ENCODE data around the gene ISOC1. TPM values are rescaled to one million over a fixed set of nuclear protein-coding genes. Genes with fewer than 3 reads are reported as not detected.

The ISOC1 gene
- total and polyA plus RNA-seq, 2 of the 13 experiments (the other 11 are each of a cell fraction or from before 2014, with no cell fraction given): 25.7 to 51.3 TPM

DNA sequence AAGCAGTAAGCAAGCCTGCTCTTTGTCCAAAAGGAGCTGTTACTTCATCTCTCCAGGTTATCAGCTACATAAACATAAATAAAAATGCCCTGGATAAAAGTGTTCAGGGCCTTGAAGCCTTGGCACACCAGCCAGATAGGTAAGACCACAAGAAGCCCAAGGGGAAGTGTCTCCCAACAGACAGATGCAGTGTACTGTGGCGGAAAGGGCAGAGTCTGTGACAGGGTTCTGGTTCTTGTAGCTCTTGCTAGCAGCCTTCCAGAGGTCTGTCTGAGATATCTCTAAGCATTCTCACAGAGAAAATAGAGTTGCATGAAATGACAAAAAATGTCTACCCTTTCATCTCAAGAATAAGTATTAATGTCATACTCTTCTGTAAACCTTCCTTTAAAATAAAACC is 30.1 kb downstream of the ISOC1 start (continued):
- TF ChIP-seq, protein P1, sequence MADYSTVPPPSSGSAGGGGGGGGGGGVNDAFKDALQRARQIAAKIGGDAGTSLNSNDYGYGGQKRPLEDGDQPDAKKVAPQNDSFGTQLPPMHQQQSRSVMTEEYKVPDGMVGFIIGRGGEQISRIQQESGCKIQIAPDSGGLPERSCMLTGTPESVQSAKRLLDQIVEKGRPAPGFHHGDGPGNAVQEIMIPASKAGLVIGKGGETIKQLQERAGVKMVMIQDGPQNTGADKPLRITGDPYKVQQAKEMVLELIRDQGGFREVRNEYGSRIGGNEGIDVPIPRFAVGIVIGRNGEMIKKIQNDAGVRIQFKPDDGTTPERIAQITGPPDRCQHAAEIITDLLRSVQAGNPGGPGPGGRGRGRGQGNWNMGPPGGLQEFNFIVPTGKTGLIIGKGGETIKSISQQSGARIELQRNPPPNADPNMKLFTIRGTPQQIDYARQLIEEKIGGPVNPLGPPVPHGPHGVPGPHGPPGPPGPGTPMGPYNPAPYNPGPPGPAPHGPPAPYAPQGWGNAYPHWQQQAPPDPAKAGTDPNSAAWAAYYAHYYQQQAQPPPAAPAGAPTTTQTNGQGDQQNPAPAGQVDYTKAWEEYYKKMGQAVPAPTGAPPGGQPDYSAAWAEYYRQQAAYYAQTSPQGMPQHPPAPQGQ (CRISPR knock-in tag; IDR thresholded peaks at IDR 0.05; ENCODE audit: borderline replicate concordance): no peak
- TF ChIP-seq RAD21 (CRISPR knock-in tag; IDR thresholded peaks at IDR 0.05): no peak
- TF ChIP-seq DMAP1 (CRISPR knock-in tag; IDR thresholded peaks at IDR 0.05): no peak

DNA sequence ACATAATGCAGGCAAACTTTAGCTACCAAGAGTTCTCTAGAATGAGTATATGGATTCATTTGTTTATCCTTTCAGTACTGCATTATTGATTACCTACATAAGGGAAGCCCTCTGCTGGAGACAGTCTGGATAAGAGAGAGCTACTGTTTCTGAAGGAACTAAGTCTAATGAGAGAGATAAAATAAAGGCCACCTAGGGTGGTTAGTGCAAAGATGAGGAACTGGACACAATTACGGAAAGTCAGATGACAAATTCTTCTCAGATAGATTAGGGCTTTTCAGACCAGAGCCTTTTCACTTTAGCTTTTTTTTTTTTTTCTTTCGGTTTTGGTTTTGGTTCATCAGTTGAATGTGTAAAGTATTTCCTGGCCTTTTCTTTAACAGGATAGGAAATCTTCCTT is 31.3 kb downstream of the ISOC1 start:
- H3K4me3 ChIP-seq (replicated peaks in 1 of 3; ENCODE audit: insufficient read depth in 1 of 3, low read depth in 2 of 3, low read length in 3 of 3): no peak overlapping the region
- in situ Hi-C loops (cut with HindIII; ENCODE audit: extremely low pct_ligation_motif_present, low pct_unique_long_range_greater_than_20kb): loop anchor here (5.0 kb wide), 1 partner anchor 219 kb away; no protein-coding TSS in a partner anchor
- WGBS (ENCODE audit: low lambda C conversion rate): 91% methylated on average over 2 of the region's 2 CpGs
- TF ChIP-seq, protein P2, sequence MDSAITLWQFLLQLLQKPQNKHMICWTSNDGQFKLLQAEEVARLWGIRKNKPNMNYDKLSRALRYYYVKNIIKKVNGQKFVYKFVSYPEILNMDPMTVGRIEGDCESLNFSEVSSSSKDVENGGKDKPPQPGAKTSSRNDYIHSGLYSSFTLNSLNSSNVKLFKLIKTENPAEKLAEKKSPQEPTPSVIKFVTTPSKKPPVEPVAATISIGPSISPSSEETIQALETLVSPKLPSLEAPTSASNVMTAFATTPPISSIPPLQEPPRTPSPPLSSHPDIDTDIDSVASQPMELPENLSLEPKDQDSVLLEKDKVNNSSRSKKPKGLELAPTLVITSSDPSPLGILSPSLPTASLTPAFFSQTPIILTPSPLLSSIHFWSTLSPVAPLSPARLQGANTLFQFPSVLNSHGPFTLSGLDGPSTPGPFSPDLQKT (CRISPR knock-in tag; IDR thresholded peaks at IDR 0.05; ENCODE audit: borderline replicate concordance): no peak
- no peak for TF ChIP-seq MED1 (CRISPR knock-in tag; IDR thresholded peaks at IDR 0.05)
- no peak for TF ChIP-seq PCBP2 (optimal IDR thresholded peaks at IDR 0.05; ENCODE audit: low read depth, low read length, poor library complexity, severe bottlenecking)
- TF ChIP-seq, protein P3, sequence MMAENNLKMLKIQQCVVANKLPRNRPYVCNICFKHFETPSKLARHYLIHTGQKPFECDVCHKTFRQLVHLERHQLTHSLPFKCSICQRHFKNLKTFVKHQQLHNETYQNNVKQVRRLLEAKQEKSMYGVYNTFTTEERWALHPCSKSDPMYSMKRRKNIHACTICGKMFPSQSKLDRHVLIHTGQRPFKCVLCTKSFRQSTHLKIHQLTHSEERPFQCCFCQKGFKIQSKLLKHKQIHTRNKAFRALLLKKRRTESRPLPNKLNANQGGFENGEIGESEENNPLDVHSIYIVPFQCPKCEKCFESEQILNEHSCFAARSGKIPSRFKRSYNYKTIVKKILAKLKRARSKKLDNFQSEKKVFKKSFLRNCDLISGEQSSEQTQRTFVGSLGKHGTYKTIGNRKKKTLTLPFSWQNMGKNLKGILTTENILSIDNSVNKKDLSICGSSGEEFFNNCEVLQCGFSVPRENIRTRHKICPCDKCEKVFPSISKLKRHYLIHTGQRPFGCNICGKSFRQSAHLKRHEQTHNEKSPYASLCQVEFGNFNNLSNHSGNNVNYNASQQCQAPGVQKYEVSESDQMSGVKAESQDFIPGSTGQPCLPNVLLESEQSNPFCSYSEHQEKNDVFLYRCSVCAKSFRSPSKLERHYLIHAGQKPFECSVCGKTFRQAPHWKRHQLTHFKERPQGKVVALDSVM (CRISPR knock-in tag; IDR thresholded peaks at IDR 0.05): no peak
- TF ChIP-seq CHD2 (IDR thresholded peaks at IDR 0.05; ENCODE audit: low read depth, low read length): no peak
- TF ChIP-seq NFYB (CRISPR knock-in tag; IDR thresholded peaks at IDR 0.05): no peak
- TF ChIP-seq ZNF563 (CRISPR knock-in tag; IDR thresholded peaks at IDR 0.05): no peak
- no peak for TF ChIP-seq SETDB1 (CRISPR knock-in tag; IDR thresholded peaks at IDR 0.05; ENCODE audit: borderline replicate concordance)
- no peak for TF ChIP-seq ZNF260 (CRISPR knock-in tag; IDR thresholded peaks at IDR 0.05; ENCODE audit: borderline replicate concordance, low read depth)
- TF ChIP-seq ZNF121 (CRISPR knock-in tag; IDR thresholded peaks at IDR 0.05): no peak
- TF ChIP-seq, protein P4, sequence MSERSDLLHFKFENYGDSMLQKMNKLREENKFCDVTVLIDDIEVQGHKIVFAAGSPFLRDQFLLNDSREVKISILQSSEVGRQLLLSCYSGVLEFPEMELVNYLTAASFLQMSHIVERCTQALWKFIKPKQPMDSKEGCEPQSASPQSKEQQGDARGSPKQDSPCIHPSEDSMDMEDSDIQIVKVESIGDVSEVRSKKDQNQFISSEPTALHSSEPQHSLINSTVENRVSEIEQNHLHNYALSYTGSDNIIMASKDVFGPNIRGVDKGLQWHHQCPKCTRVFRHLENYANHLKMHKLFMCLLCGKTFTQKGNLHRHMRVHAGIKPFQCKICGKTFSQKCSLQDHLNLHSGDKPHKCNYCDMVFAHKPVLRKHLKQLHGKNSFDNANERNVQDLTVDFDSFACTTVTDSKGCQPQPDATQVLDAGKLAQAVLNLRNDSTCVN (CRISPR knock-in tag; IDR thresholded peaks at IDR 0.05; ENCODE audit: borderline replicate concordance): no peak
- TF ChIP-seq PAX8 (CRISPR knock-in tag; IDR thresholded peaks at IDR 0.05; ENCODE audit: borderline replicate concordance): no peak
- TF ChIP-seq, protein P5, sequence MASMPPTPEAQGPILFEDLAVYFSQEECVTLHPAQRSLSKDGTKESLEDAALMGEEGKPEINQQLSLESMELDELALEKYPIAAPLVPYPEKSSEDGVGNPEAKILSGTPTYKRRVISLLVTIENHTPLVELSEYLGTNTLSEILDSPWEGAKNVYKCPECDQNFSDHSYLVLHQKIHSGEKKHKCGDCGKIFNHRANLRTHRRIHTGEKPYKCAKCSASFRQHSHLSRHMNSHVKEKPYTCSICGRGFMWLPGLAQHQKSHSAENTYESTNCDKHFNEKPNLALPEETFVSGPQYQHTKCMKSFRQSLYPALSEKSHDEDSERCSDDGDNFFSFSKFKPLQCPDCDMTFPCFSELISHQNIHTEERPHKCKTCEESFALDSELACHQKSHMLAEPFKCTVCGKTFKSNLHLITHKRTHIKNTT (CRISPR knock-in tag; IDR thresholded peaks at IDR 0.05): no peak

More for the DNA sequence above, 31.3 kb downstream of the ISOC1 start:
- FAIRE-seq (no peak), ATAC-seq (peak; percentile 56), DNase-seq (ENCODE audit: low spot score) (no peak)
- Histone ChIP-seq H3K36me3 (replicated peaks in 1 of 2; ENCODE audit: control insufficient read depth in 1 of 2, insufficient read depth in 2 of 2, low read length in 2 of 2) (no peaks in the 10 kb centered on the region), H3K9ac (ENCODE audit: insufficient read depth, low read depth, low read length) (no peak overlapping the region), H3K4me1 (ENCODE audit: insufficient read depth, low read length) (no peaks in the 10 kb centered on the region), H3K79me2 (ENCODE audit: insufficient read depth, low read length) (no peaks in the 10 kb centered on the region), H3K27ac (ENCODE audit: extremely low read length, insufficient read depth, low read length) (no peak overlapping the region), H3K27me3 (ENCODE audit: control insufficient read depth in 1 of 2, insufficient read depth in 2 of 2, low read length in 2 of 2) (no peaks in the 10 kb centered on the region), H2AFZ (ENCODE audit: low read length) (no peak overlapping the region), H4K20me1 (ENCODE audit: insufficient read depth, low read length) (no peaks in the 10 kb centered on the region), H3K9me3 (ENCODE audit: low read length) (no peaks in the 10 kb centered on the region), H3K4me2 (ENCODE audit: low read depth, low read length) (no peak overlapping the region)
- POLR2A ChIA-PET: interaction anchor here (1.3 kb wide), 1 partner anchor 31 kb away, joined by 5 read pairs; the partner anchor contains the start of gene ISOC1
- CTCF ChIA-PET (ENCODE audit: low intra/inter-chr PET ratio, low total read pairs): interaction anchor here (1.7 kb wide), 1 partner anchor 219 kb away, joined by 9 read pairs; no protein-coding TSS in a partner anchor
- BruUV-seq (replicated peaks): no TSS peak
- intact Hi-C loops (cut with micrococcal nuclease; ENCODE audit: unreplicated experiment): loop anchor here (1.0 kb wide), 1 partner anchor 221 kb away; no protein-coding TSS in a partner anchor
